ENCODE data around the gene IDH3G. TPM values are rescaled to one million over a fixed set of nuclear protein-coding genes. Genes with fewer than 3 reads are reported as not detected.

IDH3G gene
- total RNA-seq, 6 donors from 2014 or later = 43.5 to 98.5 (median 57.4) TPM

- Histone ChIP-seq H3K4me3 (no peak overlapping the region), H3K27ac (no peak overlapping the region), H3K27me3 (no peaks in the 10 kb centered on the region), H3K36me3 (peaks cover 0 to 25% (median 14%) of the 10 kb centered on the region in 4 donors), H3K4me1 (no peaks in the 10 kb centered on the region), H3K9me3 (peaks cover 0 to 7% (median 0%) of the 10 kb centered on the region in 4 donors)
- no peak for ATAC-seq (ENCODE audit: low FRiP score in 2 of 2)
- DNase-seq = no peak
- WGBS, 2 donors = 81% methylated on average over 15 of the region's 15 CpGs; no CpG with 5 or more reads in 1 of the 2 donors
- TF ChIP-seq POLR2AphosphoS5 (IDR thresholded peaks at IDR 0.05) = no peak
- TF ChIP-seq, protein P1, sequence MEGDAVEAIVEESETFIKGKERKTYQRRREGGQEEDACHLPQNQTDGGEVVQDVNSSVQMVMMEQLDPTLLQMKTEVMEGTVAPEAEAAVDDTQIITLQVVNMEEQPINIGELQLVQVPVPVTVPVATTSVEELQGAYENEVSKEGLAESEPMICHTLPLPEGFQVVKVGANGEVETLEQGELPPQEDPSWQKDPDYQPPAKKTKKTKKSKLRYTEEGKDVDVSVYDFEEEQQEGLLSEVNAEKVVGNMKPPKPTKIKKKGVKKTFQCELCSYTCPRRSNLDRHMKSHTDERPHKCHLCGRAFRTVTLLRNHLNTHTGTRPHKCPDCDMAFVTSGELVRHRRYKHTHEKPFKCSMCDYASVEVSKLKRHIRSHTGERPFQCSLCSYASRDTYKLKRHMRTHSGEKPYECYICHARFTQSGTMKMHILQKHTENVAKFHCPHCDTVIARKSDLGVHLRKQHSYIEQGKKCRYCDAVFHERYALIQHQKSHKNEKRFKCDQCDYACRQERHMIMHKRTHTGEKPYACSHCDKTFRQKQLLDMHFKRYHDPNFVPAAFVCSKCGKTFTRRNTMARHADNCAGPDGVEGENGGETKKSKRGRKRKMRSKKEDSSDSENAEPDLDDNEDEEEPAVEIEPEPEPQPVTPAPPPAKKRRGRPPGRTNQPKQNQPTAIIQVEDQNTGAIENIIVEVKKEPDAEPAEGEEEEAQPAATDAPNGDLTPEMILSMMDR (IDR thresholded peaks at IDR 0.05) = no peak
- TF ChIP-seq EP300 (IDR thresholded peaks at IDR 0.05) = no peak
- no peak for TF ChIP-seq POLR2A (IDR thresholded peaks at IDR 0.05)
These were observed 57.2 kb downstream of the IDH3G start for GRCh38 chrX:153736871-153737441.

- no peak for TF ChIP-seq POLR2A (IDR thresholded peaks at IDR 0.05)
- TF ChIP-seq, protein P1 (IDR thresholded peaks at IDR 0.05) = no peak
- TF ChIP-seq EP300 (IDR thresholded peaks at IDR 0.05) = no peak
- no peak for TF ChIP-seq POLR2AphosphoS5 (IDR thresholded peaks at IDR 0.05)
- H3K9me3 ChIP-seq = peaks cover 0 to 13% (median 0%) of the 10 kb centered on the region in 4 donors
- no peaks in the 10 kb centered on the region for H3K4me1 ChIP-seq
- ATAC-seq (ENCODE audit: low FRiP score in 2 of 2) = no peak
- 88 to 93% methylated on average over 9 to 30 of the region's 30 CpGs for WGBS, 2 donors
- peaks cover 0 to 24% (median 13%) of the 10 kb centered on the region in 4 donors for H3K36me3 ChIP-seq
- no peak for DNase-seq
- no peak overlapping the region for H3K4me3 ChIP-seq
- no peaks in the 10 kb centered on the region for H3K27me3 ChIP-seq
- no peak overlapping the region for H3K27ac ChIP-seq
These were observed 57.9 kb downstream of the IDH3G start for GRCh38 chrX:153736071-153736820.

Other genes starting within 250 kb of the IDH3G start
- 10 to 100 TPM; 13.4 to 48.2 (median 24.6) TPM for gene CCNQ, start 195.2 kb downstream of the IDH3G start, total RNA-seq
- under 1 TPM in 3 of 6 donors, not detected in 3; 0.14 to 0.44 (median 0.27) TPM for gene DUSP9, start 147.2 kb downstream of the IDH3G start, total RNA-seq
- 1 to 10 TPM in 1 of 6 donors, under 1 TPM in 1, not detected in 4; 0.47 to 5.2 TPM for gene PNCK, start 120.6 kb downstream of the IDH3G start, total RNA-seq
- gene SLC6A8, start 106.4 kb downstream of the IDH3G start, total RNA-seq = 1 to 10 TPM; 3.9 to 8.1 (median 6.1) TPM
- gene BCAP31, start 70.0 kb downstream of the IDH3G start, total RNA-seq = 100 to 1,000 TPM; 110 to 236 (median 132) TPM
- 10 to 100 TPM in 5 of 6 donors, 1 to 10 TPM in 1; 9.8 to 28.1 (median 17.9) TPM for gene ABCD1, start 69.5 kb downstream of the IDH3G start, total RNA-seq
- 10 to 100 TPM in 1 of 6 donors, 1 to 10 TPM in 5; 1.3 to 21.0 (median 2.9) TPM for gene PLXNB3, start 30.1 kb downstream of the IDH3G start, total RNA-seq
- gene SRPK3, start 13.3 kb downstream of the IDH3G start, total RNA-seq = under 1 TPM in 4 of 6 donors, not detected in 2; 0.20 to 0.44 (median 0.23) TPM
- gene SSR4, start 293 bp upstream of the IDH3G start, total RNA-seq = 100 to 1,000 TPM in 4 of 6 donors, 10 to 100 TPM in 2; 70.2 to 328 (median 172) TPM
- 1 to 10 TPM; 1.6 to 8.9 (median 6.3) TPM for gene PDZD4, start 36.2 kb upstream of the IDH3G start, total RNA-seq
- gene L1CAM, start 91.8 kb upstream of the IDH3G start, total RNA-seq = 10 to 100 TPM in 1 of 6 donors, 1 to 10 TPM in 2, under 1 TPM in 2, not detected in 1; 0.52 to 10.0 (median 1.1) TPM
- gene AVPR2, start 110.3 kb upstream of the IDH3G start, total RNA-seq = 1 to 10 TPM in 3 of 6 donors, not detected in 3; 1.2 to 2.8 (median 1.4) TPM
- 100 to 1,000 TPM in 2 of 6 donors, 10 to 100 TPM in 4; 33.4 to 353 (median 82.6) TPM for gene ARHGAP4, start 131.9 kb upstream of the IDH3G start, total RNA-seq
- gene NAA10, start 140.7 kb upstream of the IDH3G start, total RNA-seq = 100 to 1,000 TPM in 2 of 6 donors, 10 to 100 TPM in 4; 30.7 to 116 (median 76.2) TPM
- 10 to 100 TPM; 32.8 to 81.7 (median 54.5) TPM for gene RENBP, start 150.3 kb upstream of the IDH3G start, total RNA-seq
- gene HCFC1, start 177.4 kb upstream of the IDH3G start, total RNA-seq = 10 to 100 TPM; 40.8 to 78.9 (median 52.2) TPM
- 10 to 100 TPM in 2 of 6 donors, 1 to 10 TPM in 4; 2.1 to 17.7 (median 5.0) TPM for gene TMEM187, start 178.4 kb upstream of the IDH3G start, total RNA-seq
- gene IRAK1, start 225.5 kb upstream of the IDH3G start, total RNA-seq = 100 to 1,000 TPM in 4 of 6 donors, 10 to 100 TPM in 2; 49.4 to 236 (median 125) TPM

All from upper lobe of left lung (tissue), 6 donors.